WI38 (cell line): ENCODE results near the gene C16orf92.

ENCODE experiments used
- H3K4me3 ChIP-seq: 2 replicates; pipeline ENCODE4 v1.5.1; 2011; ENCODE audit warnings: low read depth, mild to moderate bottlenecking, control low read depth, low read length
- TF ChIP-seq, protein P1 (sequence below): IDR thresholded peaks from 2 replicates; pipeline ENCODE4 v1.5.1; 2012; ENCODE audit warnings: low read depth, mild to moderate bottlenecking, control low read depth, low read length

Gene C16orf92

DNA sequence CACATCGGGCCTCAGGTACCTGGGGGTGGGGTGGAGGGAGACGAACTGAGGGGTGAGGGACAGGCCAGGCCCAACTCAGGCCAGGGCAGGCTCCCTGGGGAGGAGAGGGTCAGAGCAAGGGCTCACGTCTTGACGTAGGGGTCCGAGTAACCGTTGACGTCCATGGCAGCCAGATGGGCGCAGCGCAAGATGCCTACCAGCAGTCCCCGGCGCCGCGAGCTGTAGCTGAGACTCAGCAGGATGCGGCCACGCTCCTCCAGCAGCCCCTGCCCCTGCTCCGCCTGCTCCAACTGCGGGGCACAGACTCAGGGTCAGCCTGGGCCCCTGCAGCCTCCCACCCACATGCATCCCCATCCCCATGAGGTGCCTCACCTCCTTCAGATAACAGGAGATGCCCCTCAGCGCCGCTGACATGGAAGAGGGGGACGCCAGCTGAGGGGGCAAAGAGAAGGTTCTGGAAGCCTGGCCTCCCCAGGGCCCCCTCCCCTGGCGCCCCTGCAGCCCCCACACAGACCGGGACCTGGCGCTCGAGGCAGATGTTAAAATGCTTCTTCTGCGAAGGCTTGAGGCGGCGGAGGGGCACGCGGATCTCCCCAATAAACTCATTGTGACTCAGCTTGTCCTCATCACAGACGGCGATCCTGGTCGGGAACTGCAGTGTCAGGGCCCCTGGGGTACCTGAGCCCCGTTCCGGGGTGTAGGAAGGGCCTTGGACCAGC, 16.2 kb upstream of the C16orf92 start:
- TF ChIP-seq, protein P1, sequence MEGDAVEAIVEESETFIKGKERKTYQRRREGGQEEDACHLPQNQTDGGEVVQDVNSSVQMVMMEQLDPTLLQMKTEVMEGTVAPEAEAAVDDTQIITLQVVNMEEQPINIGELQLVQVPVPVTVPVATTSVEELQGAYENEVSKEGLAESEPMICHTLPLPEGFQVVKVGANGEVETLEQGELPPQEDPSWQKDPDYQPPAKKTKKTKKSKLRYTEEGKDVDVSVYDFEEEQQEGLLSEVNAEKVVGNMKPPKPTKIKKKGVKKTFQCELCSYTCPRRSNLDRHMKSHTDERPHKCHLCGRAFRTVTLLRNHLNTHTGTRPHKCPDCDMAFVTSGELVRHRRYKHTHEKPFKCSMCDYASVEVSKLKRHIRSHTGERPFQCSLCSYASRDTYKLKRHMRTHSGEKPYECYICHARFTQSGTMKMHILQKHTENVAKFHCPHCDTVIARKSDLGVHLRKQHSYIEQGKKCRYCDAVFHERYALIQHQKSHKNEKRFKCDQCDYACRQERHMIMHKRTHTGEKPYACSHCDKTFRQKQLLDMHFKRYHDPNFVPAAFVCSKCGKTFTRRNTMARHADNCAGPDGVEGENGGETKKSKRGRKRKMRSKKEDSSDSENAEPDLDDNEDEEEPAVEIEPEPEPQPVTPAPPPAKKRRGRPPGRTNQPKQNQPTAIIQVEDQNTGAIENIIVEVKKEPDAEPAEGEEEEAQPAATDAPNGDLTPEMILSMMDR: no peak
- H3K4me3 ChIP-seq: no peak overlapping the region

DNA sequence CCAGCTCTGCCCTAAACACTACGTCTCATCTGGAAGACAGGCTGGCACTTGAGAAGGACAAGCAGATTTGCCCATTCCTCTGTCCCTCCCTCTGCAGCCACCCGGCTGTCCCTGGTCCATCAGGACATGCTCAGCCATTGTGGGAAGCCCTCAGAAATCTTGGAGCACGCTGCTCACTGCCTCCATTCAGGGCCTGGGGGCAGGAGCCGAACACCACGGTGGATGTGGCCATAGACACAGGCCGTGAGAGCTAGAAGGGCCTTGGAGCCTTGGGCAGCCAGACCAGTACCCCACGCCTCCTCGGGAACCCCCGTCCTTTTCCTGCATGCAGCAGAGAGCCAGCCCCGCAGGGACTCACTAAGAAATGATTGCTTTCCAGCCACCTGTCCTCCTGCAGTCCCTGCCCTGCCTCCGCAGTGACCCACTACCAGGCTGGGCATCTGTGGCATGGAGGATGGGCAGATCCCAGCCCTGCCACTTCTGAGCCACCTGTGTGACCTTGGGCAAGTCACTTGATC, 15.6 kb upstream of the C16orf92 start:
- TF ChIP-seq, protein P1: no peak
- H3K4me3 ChIP-seq: no peak overlapping the region

DNA sequence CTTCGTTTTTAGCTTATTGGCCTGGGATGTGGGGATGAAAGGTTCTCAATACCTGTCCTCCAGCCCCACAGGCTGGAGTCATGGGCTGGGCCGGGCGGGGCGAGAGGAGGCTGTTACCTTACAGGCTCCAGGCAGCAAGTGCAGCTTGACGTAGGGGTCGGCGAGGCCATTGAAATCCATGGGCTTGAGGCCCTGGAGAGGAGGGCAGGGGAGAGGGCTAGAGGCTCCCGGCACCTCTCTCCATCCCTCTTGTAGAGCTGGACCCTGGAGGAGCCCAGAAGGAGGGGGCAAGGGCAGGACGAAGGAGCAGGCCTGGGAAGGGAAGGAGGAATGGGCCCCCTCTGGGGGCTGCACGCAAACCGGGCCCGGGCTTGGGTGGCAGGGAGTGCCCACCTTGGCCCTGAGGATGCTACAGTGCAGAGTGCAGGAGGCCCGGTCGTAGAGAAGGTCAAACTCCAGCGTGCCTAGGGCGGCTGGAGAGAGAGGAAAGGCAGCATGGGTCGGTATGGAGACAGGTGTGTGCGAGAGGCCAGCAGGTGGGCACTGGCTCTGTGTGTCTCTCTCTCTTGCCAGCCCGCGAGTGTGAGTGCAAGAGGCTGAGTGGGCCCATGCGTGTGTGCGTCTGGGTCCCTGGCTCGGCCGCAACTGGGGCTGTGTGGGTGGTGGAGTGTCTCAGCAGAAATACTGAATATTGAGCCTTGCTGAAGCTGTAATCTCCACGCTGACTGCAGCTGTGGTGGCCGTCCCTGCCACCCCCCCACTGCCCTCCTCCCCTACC, 13.7 kb upstream of the C16orf92 start:
- no peak overlapping the region for H3K4me3 ChIP-seq
- TF ChIP-seq, protein P1: no peak

DNA sequence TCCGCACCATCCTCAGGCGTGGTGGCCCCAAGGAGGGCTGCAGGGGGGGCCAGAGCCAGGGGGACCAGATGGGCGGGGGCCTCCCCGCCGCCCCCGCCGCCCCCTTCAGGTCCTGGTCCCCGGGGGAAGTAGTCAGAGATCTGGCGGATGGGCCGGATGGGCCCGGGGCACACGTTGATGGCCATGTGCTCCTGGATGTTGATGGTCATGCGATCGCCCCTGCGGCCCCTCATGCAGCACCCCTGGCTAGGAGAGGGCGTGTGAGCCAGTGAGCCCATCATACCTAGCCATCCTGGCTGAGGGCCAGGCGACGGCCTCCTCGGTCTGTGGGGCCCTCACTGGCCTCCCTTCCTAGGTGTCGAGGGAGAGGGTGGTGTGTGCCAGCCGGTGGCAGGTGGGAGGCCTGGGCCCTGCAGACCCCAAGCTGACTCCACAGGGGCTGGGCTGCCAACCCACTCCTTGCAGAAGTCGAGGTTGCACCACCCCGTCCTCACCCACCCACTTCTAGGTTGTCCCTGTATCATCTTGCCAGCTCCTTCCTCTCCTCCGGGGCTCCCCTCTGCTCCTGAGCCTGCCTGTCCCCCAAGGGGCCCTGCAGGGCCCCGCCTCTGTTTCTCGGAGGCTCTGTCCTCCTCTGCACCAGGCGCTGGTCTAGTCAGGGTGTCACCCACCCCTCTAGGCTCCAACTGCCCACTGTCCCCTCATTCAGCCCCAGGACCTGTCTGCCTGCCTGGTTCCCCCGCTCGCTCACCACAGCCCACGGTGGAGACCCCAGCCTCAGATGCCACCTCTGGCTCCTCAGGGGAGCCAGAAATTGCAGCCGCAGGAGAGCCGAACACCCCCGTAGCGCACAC, 12.8 kb upstream of the C16orf92 start:
- no peak overlapping the region for H3K4me3 ChIP-seq
- TF ChIP-seq, protein P1: no peak

DNA sequence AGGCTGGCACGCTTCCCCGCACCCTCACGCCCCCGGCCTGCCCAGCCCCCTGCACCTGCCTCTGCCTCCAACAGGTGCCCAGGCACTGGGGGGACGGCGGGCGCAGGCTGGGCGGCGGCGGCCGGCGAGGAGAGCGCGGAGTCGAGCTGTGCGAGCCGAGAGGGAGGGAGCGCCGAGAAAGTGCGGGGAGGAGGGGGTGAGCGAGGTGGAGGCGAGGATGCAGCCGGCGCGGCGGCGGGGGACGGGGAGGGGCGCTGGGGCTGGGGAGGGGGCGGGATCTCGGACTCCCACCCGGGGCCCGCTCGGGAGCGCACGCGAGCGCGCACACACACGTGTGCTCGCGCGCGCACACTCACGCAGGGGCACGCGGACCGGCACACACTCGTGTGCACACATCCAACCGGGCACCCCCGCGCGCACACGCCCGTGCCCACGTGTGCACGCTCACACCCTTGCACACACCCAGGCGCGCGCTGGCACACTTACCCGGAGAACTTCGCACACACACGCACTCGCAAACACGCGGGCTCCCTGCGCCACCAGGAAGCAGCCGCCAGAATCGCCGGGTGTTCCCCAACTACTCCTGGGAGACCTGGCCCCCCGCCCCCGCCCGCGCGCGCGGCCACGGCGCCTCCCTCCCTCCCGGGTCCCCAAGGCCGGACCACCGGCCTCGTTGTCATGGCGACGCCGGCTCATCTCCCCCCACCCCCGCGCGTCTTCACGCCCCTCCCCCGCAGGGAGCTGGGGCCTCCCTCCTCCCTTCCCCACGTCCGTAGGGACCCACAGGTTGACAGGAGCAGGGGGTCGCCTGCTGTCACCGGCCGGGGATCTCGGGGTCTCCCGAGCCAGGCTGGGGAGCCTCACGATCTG, 11.9 kb upstream of the C16orf92 start, which contains the start of gene DOC2A:
Gene DOC2A, minus strand, starts transcription at position 184 of the 870 bp plus-strand sequence. CDS start 805 bp downstream, outside the sequence.
- peak within 1 kb of the TSS; percentile 37 for H3K4me3 ChIP-seq

More for the DNA sequence above, 11.9 kb upstream of the C16orf92 start, which contains the start of gene DOC2A:
- TF ChIP-seq, protein P1: no peak
